Thymus (tissue), 11 donors: ENCODE measurements around the gene PCDH17. TPM values are rescaled to one million over a fixed set of nuclear protein-coding genes. Genes with fewer than 3 reads are reported as not detected.

Source experiments
- DNase-seq, 9 donors: peaks; one replicate each; pipeline ENCODE4 v3.0.0-alpha.2; 2013; ENCODE audit warnings: low spot score in 9 of 9, low read depth in 6 of 9, missing footprints in 1 of 9
- H3K27ac ChIP-seq, 2 donors: one replicate each; pipeline ENCODE4 v1.5.1; 2013; ENCODE audit warnings: control low read depth in 1 of 2, low read depth in 1 of 2, low read length in 1 of 2, mild to moderate bottlenecking in 1 of 2, moderate library complexity in 1 of 2
- H3K27me3 ChIP-seq, 2 donors: one replicate each; pipeline ENCODE4 v1.5.1; 2013; ENCODE audit warnings: low read length in 1 of 2; ENCODE audit not compliant: control insufficient read depth in 2 of 2, insufficient read depth in 1 of 2
- H3K36me3 ChIP-seq, 2 donors: one replicate each; pipeline ENCODE4 v1.5.1; 2013; ENCODE audit warnings: low read length in 1 of 2, mild to moderate bottlenecking in 1 of 2, moderate library complexity in 1 of 2; ENCODE audit not compliant: control insufficient read depth in 2 of 2, insufficient read depth in 2 of 2
- H3K4me1 ChIP-seq, 2 donors: one replicate each; pipeline ENCODE4 v1.5.1; 2013; ENCODE audit warnings: low read length in 2 of 2; ENCODE audit not compliant: control insufficient read depth in 2 of 2, insufficient read depth in 2 of 2
- H3K4me3 ChIP-seq, 2 donors: one replicate each; pipeline ENCODE4 v1.5.1; 2013; ENCODE audit warnings: low read length in 2 of 2, control low read depth in 1 of 2, mild to moderate bottlenecking in 1 of 2
- H3K9me3 ChIP-seq, 2 donors: one replicate each; pipeline ENCODE4 v1.5.1; 2013; ENCODE audit warnings: low read length in 1 of 2, mild to moderate bottlenecking in 1 of 2; ENCODE audit not compliant: control insufficient read depth in 2 of 2, insufficient read depth in 1 of 2
- WGBS: extraction: QIAGEN DNeasy Blood & Tissue Kit; methylation state at CpG from one replicate; pipeline ENCODE4 v1.1.7; 2013; 5-methylcytosine and 5-hydroxymethylcytosine counted together
- polyA plus RNA-seq: library from polyadenylated mRNA; stranded (reverse); fragments of 200-250 nt; gene quantifications from one replicate; pipeline ENCODE4 v1.2.3, GENCODE V29; 2013
- total RNA-seq: library from RNA; stranded (reverse); fragments of 120-200 nt; gene quantifications from one replicate; pipeline ENCODE4 v1.2.4, GENCODE V29; 2013
- donor health status: healthy.

The PCDH17 gene
- total and polyA plus RNA-seq, 2 donors, result 0.39 to 1.4 TPM

- no peaks in the 10 kb centered on the region for H3K36me3 ChIP-seq
- no peaks in the 10 kb centered on the region for H3K27me3 ChIP-seq
- WGBS, result 95% methylated on average over 2 of the region's 2 CpGs
- no peaks in the 10 kb centered on the region for H3K9me3 ChIP-seq
- H3K4me3 ChIP-seq, result no peak overlapping the region
- DNase-seq, result no peak
- H3K4me1 ChIP-seq, result no peaks in the 10 kb centered on the region
- no peak overlapping the region for H3K27ac ChIP-seq
These were observed 72.5 kb downstream of the PCDH17 start for GRCh38 chr13:57704031-57704430.

GRCh38 chr13:57716295-57716694, 84.8 kb downstream of the PCDH17 start:
- H3K4me1 ChIP-seq, result no peaks in the 10 kb centered on the region
- WGBS, result 86% methylated on average over 3 of the region's 3 CpGs
- H3K27ac ChIP-seq, result no peak overlapping the region
- H3K9me3 ChIP-seq, result no peaks in the 10 kb centered on the region
- H3K27me3 ChIP-seq, result no peaks in the 10 kb centered on the region
- no peak for DNase-seq
- H3K36me3 ChIP-seq, result no peaks in the 10 kb centered on the region
- no peak overlapping the region for H3K4me3 ChIP-seq

- 71% methylated on average over 12 of the region's 12 CpGs for WGBS
- Histone ChIP-seq H3K9me3 (no peaks in the 10 kb centered on the region), H3K27ac (no peak overlapping the region), H3K36me3 (no peaks in the 10 kb centered on the region), H3K4me3 (no peak overlapping the region), H3K27me3 (no peaks in the 10 kb centered on the region), H3K4me1 (no peaks in the 10 kb centered on the region)
- DNase-seq, result no peak
These were observed 93.1 kb downstream of the PCDH17 start for GRCh38 chr13:57724486-57725272.

- H3K9me3 ChIP-seq, result no peaks in the 10 kb centered on the region
- H3K36me3 ChIP-seq, result no peaks in the 10 kb centered on the region
- DNase-seq, result no peak
- no peak overlapping the region for H3K4me3 ChIP-seq
- H3K27ac ChIP-seq, result no peak overlapping the region
- no peaks in the 10 kb centered on the region for H3K4me1 ChIP-seq
- no peaks in the 10 kb centered on the region for H3K27me3 ChIP-seq
- 73% methylated on average over 2 of the region's 2 CpGs for WGBS
These were observed 93.9 kb downstream of the PCDH17 start for GRCh38 chr13:57725480-57725879.

GRCh38 chr13:57726981-57727380, 95.4 kb downstream of the PCDH17 start:
- WGBS, result 92% methylated on average over 1 of the region's 1 CpG
- no peak for DNase-seq

GRCh38 chr13:57734306-57734705, 102.8 kb downstream of the PCDH17 start:
- Histone ChIP-seq H3K27me3 (no peaks in the 10 kb centered on the region), H3K4me3 (no peak overlapping the region), H3K27ac (no peak overlapping the region), H3K9me3 (no peaks in the 10 kb centered on the region), H3K4me1 (no peaks in the 10 kb centered on the region), H3K36me3 (no peaks in the 10 kb centered on the region)
- 81% methylated on average over 2 of the region's 2 CpGs for WGBS
- DNase-seq, result no peak

More at GRCh38 chr13:57726981-57727380, 95.4 kb downstream of the PCDH17 start:
- H3K4me1 ChIP-seq, result no peaks in the 10 kb centered on the region
- no peaks in the 10 kb centered on the region for H3K9me3 ChIP-seq
- no peaks in the 10 kb centered on the region for H3K36me3 ChIP-seq
- H3K27ac ChIP-seq, result no peak overlapping the region
- no peak overlapping the region for H3K4me3 ChIP-seq
- no peaks in the 10 kb centered on the region for H3K27me3 ChIP-seq

- H3K9me3 ChIP-seq, result no peaks in the 10 kb centered on the region
- DNase-seq, result no peak
- no peaks in the 10 kb centered on the region for H3K27me3 ChIP-seq
- no peaks in the 10 kb centered on the region for H3K4me1 ChIP-seq
- 90% methylated on average over 2 of the region's 2 CpGs for WGBS
- no peaks in the 10 kb centered on the region for H3K36me3 ChIP-seq
- no peak overlapping the region for H3K27ac ChIP-seq
- no peak overlapping the region for H3K4me3 ChIP-seq
These were observed 107.5 kb downstream of the PCDH17 start for GRCh38 chr13:57739089-57739488.

- DNase-seq, result no peak
- Histone ChIP-seq H3K4me3 (no peak overlapping the region), H3K9me3 (no peaks in the 10 kb centered on the region), H3K27ac (no peak overlapping the region), H3K4me1 (no peaks in the 10 kb centered on the region), H3K36me3 (no peaks in the 10 kb centered on the region), H3K27me3 (no peaks in the 10 kb centered on the region)
- 94% methylated on average over 4 of the region's 4 CpGs for WGBS
These were observed 108.1 kb downstream of the PCDH17 start for GRCh38 chr13:57739543-57740190.

- Histone ChIP-seq H3K4me3 (no peak overlapping the region), H3K4me1 (no peaks in the 10 kb centered on the region), H3K27ac (no peak overlapping the region), H3K27me3 (no peaks in the 10 kb centered on the region), H3K36me3 (no peaks in the 10 kb centered on the region), H3K9me3 (no peaks in the 10 kb centered on the region)
- WGBS, result 60% methylated on average over 2 of the region's 2 CpGs
- no peak for DNase-seq
These were observed 109.2 kb downstream of the PCDH17 start for GRCh38 chr13:57740719-57741118.
